HepG2 (cell line): ENCODE results near the gene RNF5. TPM values are rescaled to one million over a fixed set of nuclear protein-coding genes. Genes with fewer than 3 reads are reported as not detected.

Experiments used
- ATAC-seq: fragments of 200-7000 bp; cut with Tn5 transposase; 3 replicates; pipeline ENCODE4 v1.9.1; 2020; ENCODE audit warnings: mild to moderate bottlenecking, moderate library complexity
- BruUV-seq: library from RNA; stranded (reverse); fragments of 400-500 nt; replicated peaks from 2 replicates; lab custom pipeline; 2021; lab: Mats Ljungman, UMichigan
- CTCF ChIA-PET: fragments of 300-600 bp; formaldehyde crosslinking; extraction: SDS; loops from one replicate; lab custom pipeline; 2021; ENCODE audit warnings: low total read pairs, inconsistent platforms, low intra/inter-chr PET ratio; lab: Yijun Ruan, JAX
- POLR2A ChIA-PET: fragments of 350-600 bp; sonication (Branson Sonifier 250); formaldehyde crosslinking; loops from one replicate; lab custom pipeline; 2020; ENCODE audit warnings: antibody characterized with exemption, inconsistent platforms; lab: Yijun Ruan, JAX
- DNase-seq: peaks from one replicate; pipeline ENCODE4 v3.0.0-alpha.2; 2015; ENCODE audit warnings: low spot score
- FAIRE-seq: peaks from 3 replicates; lab custom pipeline; 2011; peaks lifted over from hg19 to GRCh38; lab: Jason Lieb, UNC
- H2AFZ ChIP-seq: one replicate; pipeline ENCODE4 v1.6.1; 2011; ENCODE audit warnings: low read length, inconsistent platforms
- H3K27ac ChIP-seq: fragments of 300-600 bp; 3 replicates; pipeline ENCODE4 v1.8.0; 2011; ENCODE audit warnings: mixed run types, mild to moderate bottlenecking, mixed read lengths, low read length, inconsistent platforms; ENCODE audit not compliant: insufficient read depth; ENCODE audit errors: extremely low read length
- H3K27me3 ChIP-seq, 2 experiments: fragments of 200-600 bp in 1 of 2; 2 replicates in 1 of 2; 3 replicates in 1 of 2; pipeline versions ENCODE4 v1.6.0 to v1.8.0; 2011; ENCODE audit warnings: low read length in 2 of 2, mild to moderate bottlenecking in 2 of 2, moderate library complexity in 2 of 2, inconsistent platforms in 1 of 2; ENCODE audit not compliant: insufficient read depth in 2 of 2, control insufficient read depth in 1 of 2
- H3K36me3 ChIP-seq, 2 experiments: fragments of 200-600 bp in 1 of 2; replicated peaks in 1 of 2; 2 replicates in 1 of 2; 3 replicates in 1 of 2; pipeline versions ENCODE4 v1.5.1 to v1.8.0; 2011; ENCODE audit warnings: low read length in 2 of 2, inconsistent platforms in 1 of 2; ENCODE audit not compliant: insufficient read depth in 2 of 2, control insufficient read depth in 1 of 2
- H3K4me1 ChIP-seq: 2 replicates; pipeline ENCODE4 v1.5.1; 2012; ENCODE audit warnings: low read length, inconsistent platforms; ENCODE audit not compliant: insufficient read depth
- H3K4me2 ChIP-seq: 2 replicates; pipeline ENCODE4 v1.6.0; 2011; ENCODE audit warnings: low read depth, low read length, inconsistent platforms
- H3K4me3 ChIP-seq, 3 experiments: fragments of 200-600 bp in 1 of 3; sonication (generic), shearing (Covaris generic) in 1 of 3; replicated peaks in 1 of 3; 2 replicates each; pipeline ENCODE4 v1.5.1; 2011 to 2016; ENCODE audit warnings: low read length in 3 of 3, inconsistent platforms in 2 of 3, low read depth in 2 of 3, mild to moderate bottlenecking in 2 of 3, control low read depth in 1 of 3, mixed read lengths in 1 of 3; ENCODE audit not compliant: insufficient read depth in 1 of 3
- H3K79me2 ChIP-seq: one replicate; pipeline ENCODE4 v1.6.1; 2011; ENCODE audit warnings: low read length, inconsistent platforms; ENCODE audit not compliant: insufficient read depth
- H3K9ac ChIP-seq: 2 replicates; pipeline ENCODE4 v1.6.0; 2011; ENCODE audit warnings: mild to moderate bottlenecking, low read depth, low read length, inconsistent platforms; ENCODE audit not compliant: insufficient read depth
- H3K9me3 ChIP-seq: 2 replicates; pipeline ENCODE4 v1.5.1; 2012; ENCODE audit warnings: mild to moderate bottlenecking, low read length
- H4K20me1 ChIP-seq: 2 replicates; pipeline ENCODE4 v1.6.0; 2011; ENCODE audit warnings: inconsistent platforms, mild to moderate bottlenecking, low read length, moderate library complexity; ENCODE audit not compliant: insufficient read depth
- ARID2 ChIP-seq: sonication (generic); formaldehyde crosslinking; IDR thresholded peaks from 2 replicates; pipeline ENCODE4 v1.8.1; 2022; ENCODE audit warnings: mild to moderate bottlenecking, missing genetic modification reagents, borderline replicate concordance
- FOXA1 ChIP-seq, 2 experiments: fragments of 450-650 bp in 1 of 2; sonication (generic) in 1 of 2; formaldehyde crosslinking in 1 of 2; IDR thresholded peaks; 2 replicates each; pipeline versions ENCODE4 v1.4.0 to v1.6.1; 2016 to 2020; ENCODE audit warnings: missing genetic modification reagents in 1 of 2
- NCOA2 ChIP-seq: sonication (generic); formaldehyde crosslinking; IDR thresholded peaks from 2 replicates; pipeline ENCODE4 v1.8.0; 2022; ENCODE audit warnings: inconsistent platforms
- SCMH1 ChIP-seq: sonication (generic); formaldehyde crosslinking; IDR thresholded peaks from 2 replicates; pipeline ENCODE4 v1.9.0; 2021; ENCODE audit warnings: missing genetic modification reagents, mild to moderate bottlenecking, borderline replicate concordance
- SETDB1 ChIP-seq: sonication (generic); formaldehyde crosslinking; IDR thresholded peaks from 2 replicates; pipeline ENCODE4 v1.5.1; 2020; ENCODE audit warnings: missing genetic modification reagents, mild to moderate bottlenecking, borderline replicate concordance
- ZFP37 ChIP-seq: sonication (generic); formaldehyde crosslinking; IDR thresholded peaks from 2 replicates; pipeline ENCODE4 v1.4.0; 2020; ENCODE audit warnings: missing genetic modification reagents, borderline replicate concordance
- ZFP90 ChIP-seq: sonication (generic); formaldehyde crosslinking; IDR thresholded peaks from 2 replicates; pipeline ENCODE4 v1.8.0; 2022; ENCODE audit warnings: missing genetic modification reagents, mild to moderate bottlenecking, inconsistent platforms, borderline replicate concordance
- ZNF335 ChIP-seq: sonication (generic); formaldehyde crosslinking; IDR thresholded peaks from 2 replicates; pipeline ENCODE4 v1.4.0; 2020; ENCODE audit warnings: missing genetic modification reagents
- ZNF530 ChIP-seq: sonication (generic); formaldehyde crosslinking; IDR thresholded peaks from 2 replicates; pipeline ENCODE4 v1.5.0; 2020; ENCODE audit warnings: low read depth, mild to moderate bottlenecking, missing genetic modification reagents
- ZNF761 ChIP-seq: sonication (generic); formaldehyde crosslinking; conservative IDR thresholded peaks from 2 replicates; pipeline ENCODE4 v1.4.0; 2020; ENCODE audit warnings: mild to moderate bottlenecking, missing genetic modification reagents
- WGBS: methylation state at CpG from one replicate; pipeline ENCODE4 v1.1.6; 2017; ENCODE audit warnings: low lambda C conversion rate; 5-methylcytosine and 5-hydroxymethylcytosine counted together
- in situ Hi-C: cut with HindIII; loops from 2 replicates; pipeline ENCODE4 v1.10.0; 2017; ENCODE audit warnings: low pct_unique_long_range_greater_than_20kb; ENCODE audit not compliant: extremely low pct_ligation_motif_present
- intact Hi-C: fragments of 100-400 bp; cut with micrococcal nuclease; formaldehyde crosslinking; loops from one replicate; pipeline ENCODE4 v1.10.0; 2022; ENCODE audit not compliant: unreplicated experiment
- polyA plus RNA-seq, 8 experiments: library from polyadenylated mRNA; depleted of rRNA in 3 of 8; stranded (reverse) in 7 of 8; unstranded in 1 of 8; fragments of >200 nt; fragmentation: Illumina TruSeq in 4 of 8; extraction: Trizol in 4 of 8; gene quantifications; 2 replicates each; pipeline versions ENCODE4 v1.2.1 to v1.2.3, GENCODE V29; 2011 to 2016; ENCODE audit warnings: low read depth in 4 of 8, missing spikeins in 1 of 8, mixed read lengths in 1 of 8; ENCODE audit not compliant: insufficient read depth in 1 of 8
- total RNA-seq, 5 experiments: library from RNA; depleted of rRNA; stranded (reverse); fragments of >200 nt; fragmentation: Illumina TruSeq; extraction: Trizol; gene quantifications; 2 replicates each; pipeline ENCODE4 v1.2.3, GENCODE V29; 2016; ENCODE audit warnings: low read depth in 1 of 5
- TF ChIP-seq, protein P1 (sequence below): sonication (generic); formaldehyde crosslinking; IDR thresholded peaks from 2 replicates; pipeline ENCODE4 v1.5.1; 2020; ENCODE audit warnings: missing genetic modification reagents, mild to moderate bottlenecking, borderline replicate concordance
- TF ChIP-seq, protein P2 (sequence below): sonication (generic); formaldehyde crosslinking; IDR thresholded peaks from 2 replicates; pipeline ENCODE4 v1.4.0; 2020; ENCODE audit warnings: missing genetic modification reagents, mild to moderate bottlenecking, borderline replicate concordance
- TF ChIP-seq, protein P3 (sequence below): sonication (generic); formaldehyde crosslinking; IDR thresholded peaks from 2 replicates; pipeline ENCODE4 v1.4.0; 2020; ENCODE audit warnings: missing genetic modification reagents

RNF5 gene
- total and polyA plus RNA-seq, 2 of the 13 experiments (the other 11 are each of a cell fraction or from before 2014, with no cell fraction given) = 98.0 to 131 TPM

DNA sequence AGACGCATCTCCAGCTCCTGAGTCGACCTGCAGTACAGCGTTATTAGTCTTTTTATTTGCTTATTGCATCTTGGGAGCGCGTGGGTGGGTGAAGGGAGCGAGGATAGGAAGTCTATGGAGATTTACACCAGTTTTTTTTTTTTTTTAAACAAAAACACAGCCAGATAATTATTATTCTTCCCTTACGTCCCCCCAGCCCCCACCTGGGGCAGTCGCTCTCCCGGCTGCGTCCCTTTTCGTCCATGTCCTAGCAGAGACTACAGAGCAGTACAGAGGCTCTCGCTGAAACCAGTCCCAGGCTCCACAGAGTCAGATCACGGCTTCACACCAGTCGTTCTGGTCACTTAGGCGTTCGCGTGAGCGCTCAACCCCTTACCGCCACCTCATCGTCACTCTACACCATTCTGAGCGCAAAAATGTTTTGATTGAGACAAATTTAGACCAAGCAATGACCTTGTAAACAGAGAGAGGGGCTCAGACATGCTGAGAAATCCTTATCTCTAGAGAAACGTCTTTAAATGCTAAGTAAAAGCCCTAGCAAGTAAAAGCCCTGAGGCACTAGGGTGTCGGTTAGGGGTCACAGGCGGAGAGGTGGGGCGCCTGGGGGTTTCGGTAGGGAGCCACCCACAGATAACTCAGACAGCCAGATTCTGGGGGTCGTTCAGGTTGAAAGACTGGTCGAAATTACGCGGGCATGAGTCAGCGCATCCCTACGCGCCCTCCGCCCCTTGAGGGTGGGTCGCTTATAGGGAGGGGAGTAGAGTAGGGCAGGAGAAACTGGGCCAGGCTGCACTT is 25.2 kb upstream of the RNF5 start (continued):
- no peak for TF ChIP-seq ZNF530 (CRISPR knock-in tag)
- no peak for TF ChIP-seq ZNF761 (CRISPR knock-in tag)
- no peak for TF ChIP-seq ARID2
- TF ChIP-seq, all 625 proteins: peak for 18

DNA sequence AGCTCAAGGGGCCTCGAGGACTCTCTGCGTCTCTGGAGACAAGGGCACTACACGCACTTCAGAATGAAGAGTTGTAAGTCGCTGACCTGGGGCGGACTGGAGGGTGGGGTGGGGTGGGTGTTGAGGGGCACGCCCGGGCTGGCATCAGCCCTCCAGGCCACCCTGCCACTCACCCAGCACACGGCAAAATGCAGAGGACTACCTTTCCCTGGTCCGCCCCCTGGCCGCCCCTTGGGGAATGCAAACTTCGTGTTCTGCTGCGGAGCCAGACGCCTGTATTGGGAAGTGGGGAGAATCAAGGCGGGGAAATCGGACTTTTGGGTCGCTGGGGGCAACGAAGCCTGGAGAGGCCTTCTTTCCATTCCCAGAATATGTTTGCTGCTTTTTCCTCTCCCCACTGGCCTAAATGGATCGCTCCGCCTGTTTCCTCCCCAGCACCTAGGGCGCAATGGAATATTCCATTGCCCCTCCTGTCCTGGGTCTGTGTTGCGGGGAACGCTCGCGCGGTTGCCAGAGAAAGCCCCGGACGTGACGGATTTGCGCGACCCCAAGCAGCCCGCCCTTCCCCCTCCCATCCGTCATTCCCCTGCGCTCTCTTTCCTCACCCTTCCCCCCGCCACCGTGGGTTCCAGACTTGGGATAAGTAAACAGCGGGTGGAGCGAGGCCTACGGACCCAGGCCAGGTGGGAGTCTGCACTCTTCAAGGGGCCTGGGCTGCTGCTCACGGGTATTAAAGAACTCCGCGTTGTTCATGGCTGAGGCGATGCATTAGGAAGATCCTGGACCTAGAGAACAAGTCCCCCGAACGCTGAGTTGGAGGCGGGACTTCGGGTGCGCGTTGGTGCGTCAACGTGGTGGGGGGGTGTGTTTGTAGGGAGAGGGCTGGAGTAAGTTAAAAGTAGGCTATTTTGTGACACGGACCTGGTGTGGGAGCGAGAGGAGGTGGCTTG is 24.4 kb upstream of the RNF5 start, which contains the start of gene PPT2:
PPT2 (plus strand) TSS at position 578 of the 950 bp plus-strand sequence. CDS start 454 bp downstream, outside the sequence.
- Histone ChIP-seq H3K36me3 (peaks cover 18 to 32% of the 10 kb centered on the region in 2 experiments), H3K79me2 (peaks cover 17% of the 10 kb centered on the region), H3K27me3 (no peaks in the 10 kb centered on the region; a peak in 1 of 5 replicates), H3K4me3 (peak within 1 kb of the TSS; percentile 78 to 91 (median 88)), H3K4me1 (peaks cover 28% of the 10 kb centered on the region), H3K9me3 (no peaks in the 10 kb centered on the region), H4K20me1 (no peaks in the 10 kb centered on the region), H3K27ac (peak within 1 kb of the TSS; percentile 88), H3K9ac (peak within 1 kb of the TSS; percentile 91), H3K4me2 (peak within 1 kb of the TSS; percentile 94), H2AFZ (peak within 1 kb of the TSS; percentile 75)
- ATAC-seq (peak; percentile 79), FAIRE-seq (peak; percentile 86), DNase-seq (peak; percentile 93)
- intact Hi-C loops (loop anchor here (1.0 kb wide), 5 partner anchors 24 to 67 kb away; partner anchors contain the start of genes FKBPL and RNF5), in situ Hi-C loops (loop anchor here (5.0 kb wide), 1 partner anchor 37 kb away; no protein-coding TSS in a partner anchor)
- ChIA-PET POLR2A (interaction anchor here (0.5 to 2.6 kb wide), 14 partner anchors 11 to 818 kb away, joined by 3 to 35 read pairs (median 4); partner anchors contain the start of genes AGPAT1, ATF6B, EGFL8 and FKBPL), CTCF (interaction anchor here (1.0 to 4.3 kb wide), 6 partner anchors 26 to 106 kb away, joined by 4 to 97 read pairs (median 4); partner anchors contain the start of gene ATF6B)
- under 1% methylated on average over 41 of the region's 52 CpGs for WGBS
- TSS peak; percentile 73 for BruUV-seq
- TF ChIP-seq FOXA1 (IDR thresholded peaks at IDR 0.05) (0 out of 2 replicates have a peak, but pooled peaks have one; percentile 37), FOXA1 (CRISPR knock-in tag; IDR thresholded peaks at IDR 0.05) (peak; percentile 97), ZFP37 (CRISPR knock-in tag) (peak; percentile 97), SCMH1 (CRISPR knock-in tag) (no peak), ZFP90 (no peak), SETDB1 (CRISPR knock-in tag) (no peak), NCOA2 (CRISPR knock-in tag) (no peak; the same call in 1 of the 2 replicates), ZNF335 (CRISPR knock-in tag) (peak; percentile 93)
- TF ChIP-seq, protein P1, sequence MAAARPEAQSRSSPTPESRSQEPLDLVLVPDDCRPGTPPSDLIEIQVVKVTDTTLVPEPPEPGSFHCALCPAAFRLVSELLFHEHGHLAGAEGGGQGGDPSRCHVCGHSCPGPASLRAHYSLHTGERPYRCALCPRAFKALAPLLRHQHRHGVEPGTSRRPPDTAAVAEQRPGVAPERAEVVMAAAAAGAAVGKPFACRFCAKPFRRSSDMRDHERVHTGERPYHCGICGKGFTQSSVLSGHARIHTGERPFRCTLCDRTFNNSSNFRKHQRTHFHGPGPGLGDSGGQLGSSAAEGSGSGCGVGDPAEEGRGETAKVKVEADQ = peak; percentile 69; the same call in 1 of the 2 replicates
- TF ChIP-seq, protein P2, sequence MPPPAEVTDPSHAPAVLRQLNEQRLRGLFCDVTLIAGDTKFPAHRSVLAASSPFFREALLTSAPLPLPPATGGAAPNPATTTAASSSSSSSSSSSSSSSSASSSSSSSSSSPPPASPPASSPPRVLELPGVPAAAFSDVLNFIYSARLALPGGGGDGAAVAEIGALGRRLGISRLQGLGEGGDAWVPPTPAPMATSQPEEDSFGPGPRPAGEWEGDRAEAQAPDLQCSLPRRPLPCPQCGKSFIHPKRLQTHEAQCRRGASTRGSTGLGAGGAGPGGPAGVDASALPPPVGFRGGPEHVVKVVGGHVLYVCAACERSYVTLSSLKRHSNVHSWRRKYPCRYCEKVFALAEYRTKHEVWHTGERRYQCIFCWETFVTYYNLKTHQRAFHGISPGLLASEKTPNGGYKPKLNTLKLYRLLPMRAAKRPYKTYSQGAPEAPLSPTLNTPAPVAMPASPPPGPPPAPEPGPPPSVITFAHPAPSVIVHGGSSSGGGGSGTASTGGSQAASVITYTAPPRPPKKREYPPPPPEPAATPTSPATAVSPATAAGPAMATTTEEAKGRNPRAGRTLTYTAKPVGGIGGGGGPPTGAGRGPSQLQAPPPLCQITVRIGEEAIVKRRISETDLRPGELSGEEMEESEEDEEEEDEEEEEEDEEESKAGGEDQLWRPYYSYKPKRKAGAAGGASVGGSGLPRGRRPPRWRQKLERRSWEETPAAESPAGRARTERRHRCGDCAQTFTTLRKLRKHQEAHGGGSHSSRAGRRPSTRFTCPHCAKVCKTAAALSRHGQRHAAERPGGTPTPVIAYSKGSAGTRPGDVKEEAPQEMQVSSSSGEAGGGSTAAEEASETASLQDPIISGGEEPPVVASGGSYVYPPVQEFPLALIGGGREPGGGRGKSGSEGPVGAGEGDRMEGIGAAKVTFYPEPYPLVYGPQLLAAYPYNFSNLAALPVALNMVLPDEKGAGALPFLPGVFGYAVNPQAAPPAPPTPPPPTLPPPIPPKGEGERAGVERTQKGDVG (CRISPR knock-in tag) = no peak; the same call in 1 of the 2 replicates
- TF ChIP-seq, protein P3, sequence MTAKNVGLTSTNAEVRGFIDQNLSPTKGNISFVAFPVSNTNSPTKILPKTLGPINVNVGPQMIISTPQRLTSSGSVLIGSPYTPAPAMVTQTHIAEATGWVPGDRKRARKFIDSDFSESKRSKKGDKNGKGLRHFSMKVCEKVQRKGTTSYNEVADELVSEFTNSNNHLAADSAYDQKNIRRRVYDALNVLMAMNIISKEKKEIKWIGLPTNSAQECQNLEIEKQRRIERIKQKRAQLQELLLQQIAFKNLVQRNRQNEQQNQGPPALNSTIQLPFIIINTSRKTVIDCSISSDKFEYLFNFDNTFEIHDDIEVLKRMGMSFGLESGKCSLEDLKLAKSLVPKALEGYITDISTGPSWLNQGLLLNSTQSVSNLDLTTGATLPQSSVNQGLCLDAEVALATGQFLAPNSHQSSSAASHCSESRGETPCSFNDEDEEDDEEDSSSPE (CRISPR knock-in tag) = peak; percentile 48; the same call in 1 of the 2 replicates
